Measurements from ENCODE around the gene TFB1M. TPM values are rescaled to one million over a fixed set of nuclear protein-coding genes. Genes with fewer than 3 reads are reported as not detected.

Gene TFB1M
- polyA plus RNA-seq, 1 donor, result 25.6 TPM

DNA sequence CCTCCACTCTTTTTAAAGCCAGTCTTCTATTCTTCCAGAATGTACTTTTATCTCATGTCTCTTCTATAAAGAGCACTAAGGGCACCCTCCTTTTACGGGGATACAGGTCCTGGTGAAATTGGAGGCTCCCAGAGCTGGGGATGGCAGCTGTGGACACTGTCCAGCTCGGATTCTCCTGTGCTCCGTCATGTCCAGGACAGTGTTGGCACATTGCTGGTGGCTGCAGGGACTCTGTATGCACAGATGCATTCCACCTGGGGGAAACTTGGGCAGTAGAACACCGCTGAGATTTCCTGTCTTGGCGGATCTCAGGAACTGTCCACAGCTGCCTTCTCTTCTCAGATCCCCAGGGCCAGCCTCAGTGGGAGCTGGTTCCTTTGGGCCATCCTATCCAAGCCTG lies 107.1 kb downstream of the TFB1M start:
- no peak for DNase-seq

Other genes starting within 250 kb of the TFB1M start
- gene CLDN20, start 50.5 kb downstream of the TFB1M start, polyA plus RNA-seq (ENCODE audit: insufficient read length), result 3.3 TPM
- 1.6 TPM for gene NOX3, start 141.4 kb upstream of the TFB1M start, polyA plus RNA-seq (ENCODE audit: insufficient read length)

Data from left kidney (tissue), 2 donors.